NCI-H1048 (cell line): ENCODE results near the gene FGF10.

Experiments used
- DNase-seq: peaks from one replicate; lab custom pipeline; 2025; lab: John Stamatoyannopoulos, UW

Gene FGF10

GRCh38 chr5:44356231-44356630 is 33.0 kb downstream of the FGF10 start:
- no peak for DNase-seq

- DNase-seq, result no peak
These were observed 43.3 kb downstream of the FGF10 start for GRCh38 chr5:44345871-44346270.

GRCh38 chr5:44336708-44337107 is 52.5 kb downstream of the FGF10 start:
- DNase-seq, result no peak

GRCh38 chr5:44334622-44335021 is 54.6 kb downstream of the FGF10 start:
- DNase-seq, result no peak

GRCh38 chr5:44332285-44332971 is 56.8 kb downstream of the FGF10 start:
- DNase-seq, result peak; percentile 13

GRCh38 chr5:44331471-44332050 is 57.7 kb downstream of the FGF10 start:
- no peak for DNase-seq

GRCh38 chr5:44329716-44330115 is 59.5 kb downstream of the FGF10 start:
- DNase-seq, result no peak

GRCh38 chr5:44321144-44321725 is 68.0 kb downstream of the FGF10 start:
- no peak for DNase-seq

GRCh38 chr5:44320188-44320587 is 69.0 kb downstream of the FGF10 start:
- DNase-seq, result no peak

- no peak for DNase-seq
These were observed 70.3 kb downstream of the FGF10 start for GRCh38 chr5:44318883-44319282.

- no peak for DNase-seq
These were observed 76.8 kb downstream of the FGF10 start for GRCh38 chr5:44312374-44312773.

- no peak for DNase-seq
These were observed 88.7 kb downstream of the FGF10 start for GRCh38 chr5:44300551-44300950.

GRCh38 chr5:44299394-44299793 is 89.8 kb downstream of the FGF10 start:
- DNase-seq, result no peak

GRCh38 chr5:44294516-44294915 is 94.7 kb downstream of the FGF10 start:
- no peak for DNase-seq

GRCh38 chr5:44292736-44293135 is 96.5 kb downstream of the FGF10 start:
- no peak for DNase-seq

GRCh38 chr5:44278469-44278868 is 110.8 kb downstream of the FGF10 start:
- no peak for DNase-seq

GRCh38 chr5:44275908-44276307 is 113.3 kb downstream of the FGF10 start:
- DNase-seq, result no peak

GRCh38 chr5:44275329-44275728 is 113.9 kb downstream of the FGF10 start:
- no peak for DNase-seq

- DNase-seq, result no peak
These were observed 121.3 kb downstream of the FGF10 start for GRCh38 chr5:44267909-44268308.

- no peak for DNase-seq
These were observed 122.2 kb downstream of the FGF10 start for GRCh38 chr5:44266882-44267576.

- DNase-seq, result no peak
These were observed 123.5 kb downstream of the FGF10 start for GRCh38 chr5:44265713-44266112.

- DNase-seq, result no peak
These were observed 128.4 kb downstream of the FGF10 start for GRCh38 chr5:44260793-44261192.
